Muscle layer of duodenum (tissue), 2 donors: ENCODE measurements around the gene OSBPL1A.
"Not testable (repeated sequence)": the region's sequence is repeated elsewhere in the genome, so short reads cannot be mapped to it uniquely, and the experiment has no call there.

Experiments used
- H3K27ac ChIP-seq: one replicate; pipeline ENCODE4 v1.7.0; 2013; ENCODE audit warnings: mild to moderate bottlenecking, low read length
- H3K27me3 ChIP-seq: one replicate; pipeline ENCODE4 v1.7.0; 2013; ENCODE audit warnings: low read depth, mild to moderate bottlenecking, control low read depth, low read length
- H3K36me3 ChIP-seq, 2 donors: one replicate each; pipeline ENCODE4 v1.7.0; 2013; ENCODE audit warnings: low read length in 2 of 2, control low read depth in 1 of 2, mild to moderate bottlenecking in 1 of 2; ENCODE audit not compliant: insufficient read depth in 2 of 2, control insufficient read depth in 1 of 2
- H3K4me1 ChIP-seq, 2 donors: one replicate each; pipeline ENCODE4 v1.7.0; 2013; ENCODE audit warnings: low read length in 2 of 2, mild to moderate bottlenecking in 2 of 2, control low read depth in 1 of 2, moderate library complexity in 1 of 2; ENCODE audit not compliant: insufficient read depth in 2 of 2, control insufficient read depth in 1 of 2
- H3K4me3 ChIP-seq, 2 donors: one replicate each; pipeline ENCODE4 v1.7.0; 2013; ENCODE audit warnings: low read length in 2 of 2, low read depth in 1 of 2, mild to moderate bottlenecking in 1 of 2
- H3K9me3 ChIP-seq, 2 donors: one replicate each; pipeline ENCODE4 v1.7.0; 2013; ENCODE audit warnings: low read length in 2 of 2, control low read depth in 1 of 2, mild to moderate bottlenecking in 1 of 2; ENCODE audit not compliant: control insufficient read depth in 1 of 2
- donor health status: healthy.

The OSBPL1A gene

GRCh38 chr18:24370120-24370519 lies 27.5 kb downstream of the OSBPL1A start:
- H3K36me3 ChIP-seq, result peaks cover 0 to 7% of the 10 kb centered on the region in 2 donors
- no peak overlapping the region for H3K4me3 ChIP-seq
- H3K9me3 ChIP-seq, result no peaks in the 10 kb centered on the region
- H3K27ac ChIP-seq, result no peak overlapping the region
- no peaks in the 10 kb centered on the region for H3K4me1 ChIP-seq
- H3K27me3 ChIP-seq, result no peaks in the 10 kb centered on the region

GRCh38 chr18:24369426-24369825 lies 28.2 kb downstream of the OSBPL1A start:
- H3K4me1 ChIP-seq, result no peaks in the 10 kb centered on the region
- H3K27me3 ChIP-seq, result no peaks in the 10 kb centered on the region
- H3K36me3 ChIP-seq, result peaks cover 0 to 5% of the 10 kb centered on the region in 2 donors
- no peak overlapping the region for H3K27ac ChIP-seq
- no peak overlapping the region for H3K4me3 ChIP-seq
- no peaks in the 10 kb centered on the region for H3K9me3 ChIP-seq

GRCh38 chr18:24368749-24369148 lies 28.9 kb downstream of the OSBPL1A start:
- Histone ChIP-seq H3K9me3 (no peaks in the 10 kb centered on the region), H3K27ac (no peak overlapping the region), H3K36me3 (peaks cover 0 to 4% of the 10 kb centered on the region in 2 donors), H3K4me3 (no peak overlapping the region), H3K27me3 (no peaks in the 10 kb centered on the region), H3K4me1 (no peaks in the 10 kb centered on the region)

GRCh38 chr18:24366328-24366727 lies 31.3 kb downstream of the OSBPL1A start:
- Histone ChIP-seq H3K9me3 (no peaks in the 10 kb centered on the region), H3K36me3 (peaks cover 0 to 4% of the 10 kb centered on the region in 2 donors), H3K4me1 (no peaks in the 10 kb centered on the region), H3K27ac (no peak overlapping the region), H3K4me3 (no peak overlapping the region), H3K27me3 (no peaks in the 10 kb centered on the region)

GRCh38 chr18:24364177-24364576 lies 33.4 kb downstream of the OSBPL1A start:
- Histone ChIP-seq H3K36me3 (peaks cover 0 to 4% of the 10 kb centered on the region in 2 donors), H3K27me3 (no peaks in the 10 kb centered on the region), H3K4me1 (no peaks in the 10 kb centered on the region), H3K27ac (no peak overlapping the region), H3K9me3 (no peaks in the 10 kb centered on the region), H3K4me3 (no peak overlapping the region)

- no peaks in the 10 kb centered on the region for H3K27me3 ChIP-seq
- H3K4me3 ChIP-seq, result no peak overlapping the region
- no peaks in the 10 kb centered on the region for H3K9me3 ChIP-seq
- no peaks in the 10 kb centered on the region for H3K4me1 ChIP-seq
- no peaks in the 10 kb centered on the region for H3K36me3 ChIP-seq
- no peak overlapping the region for H3K27ac ChIP-seq
Measured at GRCh38 chr18:24362757-24363156, 34.9 kb downstream of the OSBPL1A start.

- H3K9me3 ChIP-seq, H3K27ac ChIP-seq, H3K4me3 ChIP-seq, H3K36me3 ChIP-seq, H3K4me1 ChIP-seq, H3K27me3 ChIP-seq: not testable (repeated sequence)
Measured at GRCh38 chr18:24359787-24360530, 37.7 kb downstream of the OSBPL1A start.

- Histone ChIP-seq H3K36me3 (no peaks in the 10 kb centered on the region), H3K27me3 (no peaks in the 10 kb centered on the region), H3K4me3 (no peak overlapping the region), H3K9me3 (no peaks in the 10 kb centered on the region), H3K4me1 (no peaks in the 10 kb centered on the region), H3K27ac (no peak overlapping the region)
Measured at GRCh38 chr18:24354278-24354677, 43.3 kb downstream of the OSBPL1A start.

GRCh38 chr18:24346254-24346653 lies 51.4 kb downstream of the OSBPL1A start:
- no peaks in the 10 kb centered on the region for H3K36me3 ChIP-seq
- H3K27ac ChIP-seq, result no peak overlapping the region
- H3K27me3 ChIP-seq, result no peaks in the 10 kb centered on the region
- H3K9me3 ChIP-seq, result no peaks in the 10 kb centered on the region
- H3K4me1 ChIP-seq, result no peaks in the 10 kb centered on the region
- H3K4me3 ChIP-seq, result no peak overlapping the region

- no peaks in the 10 kb centered on the region for H3K36me3 ChIP-seq
- no peak overlapping the region for H3K4me3 ChIP-seq
- H3K9me3 ChIP-seq, result no peaks in the 10 kb centered on the region
- no peak overlapping the region for H3K27ac ChIP-seq
- H3K27me3 ChIP-seq, result no peaks in the 10 kb centered on the region
- H3K4me1 ChIP-seq, result no peaks in the 10 kb centered on the region
Measured at GRCh38 chr18:24344509-24344908, 53.1 kb downstream of the OSBPL1A start.

GRCh38 chr18:24342347-24342746 lies 55.3 kb downstream of the OSBPL1A start:
- H3K27me3 ChIP-seq, result no peaks in the 10 kb centered on the region

GRCh38 chr18:24341361-24341760 lies 56.3 kb downstream of the OSBPL1A start:
- H3K4me1 ChIP-seq, result no peaks in the 10 kb centered on the region
- no peak overlapping the region for H3K27ac ChIP-seq
- H3K9me3 ChIP-seq, result no peaks in the 10 kb centered on the region

More at GRCh38 chr18:24342347-24342746, 55.3 kb downstream of the OSBPL1A start:
- H3K4me1 ChIP-seq, result no peaks in the 10 kb centered on the region
- no peaks in the 10 kb centered on the region for H3K9me3 ChIP-seq
- H3K36me3 ChIP-seq, result no peaks in the 10 kb centered on the region
- no peak overlapping the region for H3K4me3 ChIP-seq
- no peak overlapping the region for H3K27ac ChIP-seq

More at GRCh38 chr18:24341361-24341760, 56.3 kb downstream of the OSBPL1A start:
- Histone ChIP-seq H3K36me3 (no peaks in the 10 kb centered on the region), H3K4me3 (no peak overlapping the region), H3K27me3 (no peaks in the 10 kb centered on the region)
